Non-pigmented ciliary epithelial cell (primary cell): ENCODE results near the gene GOSR1.
"Not testable (repeated sequence)": the region's sequence is repeated elsewhere in the genome, so short reads cannot be mapped to it uniquely, and the experiment has no call there.

ENCODE experiments used
- DNase-seq: peaks from one replicate; pipeline ENCODE4 v3.0.0-alpha.2; 2010; ENCODE audit warnings: low read depth

The GOSR1 gene

GRCh38 chr17:30563131-30563904, 86.1 kb downstream of the GOSR1 start:
- DNase-seq: not testable (repeated sequence)

- DNase-seq: not testable (repeated sequence)
Observed at GRCh38 chr17:30563905-30564390, 86.7 kb downstream of the GOSR1 start.

GRCh38 chr17:30564422-30565072, 87.3 kb downstream of the GOSR1 start:
- not testable (repeated sequence) for DNase-seq

- DNase-seq: no peak
Observed at GRCh38 chr17:30565073-30565935, 88.1 kb downstream of the GOSR1 start.

GRCh38 chr17:30566104-30566503, 88.9 kb downstream of the GOSR1 start:
- DNase-seq: not testable (repeated sequence)

GRCh38 chr17:30566516-30567225, 89.5 kb downstream of the GOSR1 start:
- DNase-seq: not testable (repeated sequence)

GRCh38 chr17:30567231-30568116, 90.3 kb downstream of the GOSR1 start:
- no peak for DNase-seq

GRCh38 chr17:30568117-30568430, 90.9 kb downstream of the GOSR1 start:
- no peak for DNase-seq

- not testable (repeated sequence) for DNase-seq
Observed at GRCh38 chr17:30569531-30570175, 92.4 kb downstream of the GOSR1 start.

GRCh38 chr17:30570191-30570590, 93.0 kb downstream of the GOSR1 start:
- no peak for DNase-seq

- no peak for DNase-seq
Observed at GRCh38 chr17:30570596-30571265, 93.5 kb downstream of the GOSR1 start.

GRCh38 chr17:30571404-30571803, 94.2 kb downstream of the GOSR1 start:
- not testable (repeated sequence) for DNase-seq

GRCh38 chr17:30571921-30572320, 94.7 kb downstream of the GOSR1 start:
- DNase-seq: no peak

- not testable (repeated sequence) for DNase-seq
Observed at GRCh38 chr17:30572651-30573554, 95.7 kb downstream of the GOSR1 start.

GRCh38 chr17:30573603-30574175, 96.5 kb downstream of the GOSR1 start:
- DNase-seq: no peak

- not testable (repeated sequence) for DNase-seq
Observed at GRCh38 chr17:30574309-30574708, 97.1 kb downstream of the GOSR1 start.

- DNase-seq: not testable (repeated sequence)
Observed at GRCh38 chr17:30574806-30575205, 97.6 kb downstream of the GOSR1 start.

GRCh38 chr17:30575648-30576325, 98.6 kb downstream of the GOSR1 start:
- not testable (repeated sequence) for DNase-seq
